B cell (primary cell): ENCODE measurements around the gene HSPB6. TPM values are rescaled to one million over a fixed set of nuclear protein-coding genes. Genes with fewer than 3 reads are reported as not detected.

ENCODE experiments used
- ATAC-seq: fragments of 200-7000 bp; cut with Tn5 transposase; one replicate; pipeline ENCODE4 v1.10.0; 2021; ENCODE audit warnings: low read depth, mild to moderate bottlenecking, moderate number of reproducible peaks, moderate library complexity
- CTCF ChIA-PET: fragments of 350-600 bp; sonication (Branson Sonifier 250); formaldehyde crosslinking; loops from one replicate; lab custom pipeline; 2021; ENCODE audit warnings: antibody characterized with exemption, inconsistent platforms; lab: Charles Lee
- POLR2A ChIA-PET: fragments of 350-600 bp; sonication (Branson Sonifier 250); formaldehyde crosslinking; loops from one replicate; lab custom pipeline; 2021; ENCODE audit warnings: antibody characterized with exemption; lab: Charles Lee
- DNase-seq: peaks from one replicate; pipeline ENCODE4 v3.0.0; 2013
- H2AFZ ChIP-seq: 2 replicates; pipeline ENCODE4 v1.6.1; 2012; ENCODE audit warnings: mild to moderate bottlenecking, low read depth, low read length; ENCODE audit not compliant: insufficient read depth, poor library complexity, severe bottlenecking
- H3K27ac ChIP-seq, 2 donors: 1 replicate in 1 of 2; 2 replicates in 1 of 2; pipeline ENCODE4 v1.5.1; 2012 to 2013; ENCODE audit warnings: low read length in 2 of 2, mild to moderate bottlenecking in 2 of 2, moderate library complexity in 1 of 2
- H3K27me3 ChIP-seq, 4 experiments: fragments of 200-600 bp in 1 of 4; sonication (generic) in 1 of 4; replicated peaks in 1 of 4; 1 replicate in 2 of 4; 2 replicates in 2 of 4; pipeline versions ENCODE4 v1.6.1 to v1.7.0; 2013 to 2016; ENCODE audit warnings: low read length in 3 of 4, mild to moderate bottlenecking in 2 of 4, mixed read lengths in 1 of 4, moderate library complexity in 1 of 4; ENCODE audit not compliant: insufficient read depth in 4 of 4, control insufficient read depth in 3 of 4; ENCODE audit errors: control extremely low read depth in 1 of 4
- H3K36me3 ChIP-seq, 2 experiments: replicated peaks in 1 of 2; 1 replicate in 1 of 2; 2 replicates in 1 of 2; pipeline versions ENCODE4 v1.6.1 to v1.7.1; 2013; ENCODE audit warnings: low read length in 1 of 2; ENCODE audit not compliant: insufficient read depth in 2 of 2, control insufficient read depth in 1 of 2; ENCODE audit errors: control extremely low read depth in 1 of 2, extremely low read depth in 1 of 2
- H3K4me1 ChIP-seq, 2 donors: fragments of 200-600 bp in 1 of 2; sonication (generic) in 1 of 2; 1 replicate in 1 of 2; 2 replicates in 1 of 2; pipeline versions ENCODE4 v1.5.1 to v1.6.1; 2013 to 2017; ENCODE audit warnings: low read length in 2 of 2; ENCODE audit not compliant: control insufficient read depth in 2 of 2, insufficient read depth in 2 of 2
- H3K4me2 ChIP-seq: replicated peaks from 2 replicates; pipeline ENCODE3; 2012; ENCODE audit warnings: mild to moderate bottlenecking, low read depth, low read length; ENCODE audit not compliant: poor library complexity, severe bottlenecking
- H3K4me3 ChIP-seq, 5 experiments: fragments of 200-600 bp in 1 of 5; sonication (generic) in 1 of 5; 1 replicate in 3 of 5; 2 replicates in 2 of 5; pipeline versions ENCODE4 v1.5.1 to v1.7.0; 2011 to 2016; ENCODE audit warnings: low read length in 4 of 5, mild to moderate bottlenecking in 4 of 5, low read depth in 2 of 5, control low read depth in 1 of 5, moderate library complexity in 1 of 5; ENCODE audit not compliant: insufficient read depth in 1 of 5; ENCODE audit errors: control extremely low read depth in 1 of 5, extremely low read depth in 1 of 5
- H3K79me2 ChIP-seq: fragments of 200-600 bp; sonication (generic); one replicate; pipeline ENCODE4 v1.6.0; 2016; ENCODE audit warnings: low read length; ENCODE audit not compliant: control insufficient read depth, insufficient read depth
- H3K9ac ChIP-seq: fragments of 200-600 bp; sonication (generic); 2 replicates; pipeline ENCODE4 v1.6.1; 2017; ENCODE audit warnings: mild to moderate bottlenecking, low read length, moderate library complexity
- H3K9me3 ChIP-seq, 3 donors: one replicate each; pipeline versions ENCODE4 v1.6.1 to v1.7.1; 2013; ENCODE audit warnings: low read length in 2 of 3; ENCODE audit not compliant: control insufficient read depth in 2 of 3, insufficient read depth in 1 of 3; ENCODE audit errors: control extremely low read depth in 1 of 3
- H4K20me1 ChIP-seq: 2 replicates; pipeline ENCODE4 v1.6.0; 2012; ENCODE audit warnings: mild to moderate bottlenecking, low read length; ENCODE audit not compliant: insufficient read depth, control insufficient read depth, poor library complexity, severe bottlenecking
- H3K27ac Mint-ChIP-seq: one replicate; pipeline ENCODE4 v1.8.0; 2021; ENCODE audit warnings: mixed read lengths
- H3K27me3 Mint-ChIP-seq: one replicate; pipeline ENCODE4 v1.8.0; 2021; ENCODE audit warnings: mixed read lengths
- H3K4me1 Mint-ChIP-seq: one replicate; pipeline ENCODE4 v1.8.0; 2021; ENCODE audit warnings: mixed read lengths
- H3K4me3 Mint-ChIP-seq: one replicate; pipeline ENCODE4 v1.8.0; 2021; ENCODE audit warnings: mixed read lengths
- H3K9me3 Mint-ChIP-seq: one replicate; pipeline ENCODE4 v1.8.0; 2022; ENCODE audit warnings: mixed read lengths; ENCODE audit not compliant: insufficient read depth
- EZH2 ChIP-seq: IDR thresholded peaks from 2 replicates; pipeline ENCODE4 v1.6.1; 2012; ENCODE audit warnings: borderline replicate concordance, low read depth, mild to moderate bottlenecking, moderate library complexity, low read length; ENCODE audit not compliant: insufficient read depth, poor library complexity, severe bottlenecking
- WGBS: methylation state at CpG from one replicate; pipeline ENCODE4 v1.1.5; 2013; ENCODE audit warnings: missing lambda C conversion rate; ENCODE audit not compliant: insufficient coverage; 5-methylcytosine and 5-hydroxymethylcytosine counted together
- intact Hi-C: fragments of 100-400 bp; cut with micrococcal nuclease; formaldehyde crosslinking; loops from one replicate; pipeline ENCODE4 v1.10.0; 2022
- polyA plus RNA-seq: library from polyadenylated mRNA; depleted of rRNA; stranded (reverse); fragments of >200 nt; gene quantifications from 2 replicates; pipeline ENCODE4 v1.2.3, GENCODE V29; 2012
- total RNA-seq, 2 donors: library from RNA; stranded (reverse); fragments of 120-200 nt in 1 of 2; gene quantifications; 1 replicate in 1 of 2; 2 replicates in 1 of 2; pipeline versions ENCODE4 v1.2.3 to v1.2.4, GENCODE V29; 2013 to 2022
- TF ChIP-seq, protein P1 (sequence below): fragments of 200-600 bp; IDR thresholded peaks from one replicate; pipeline ENCODE4 v1.8.0; 2022; ENCODE audit warnings: antibody characterized with exemption, mild to moderate bottlenecking

Gene HSPB6
- total and polyA plus RNA-seq, 2 donors (not counting 1 experiment from before 2014, with no cell fraction given) = not detected

DNA sequence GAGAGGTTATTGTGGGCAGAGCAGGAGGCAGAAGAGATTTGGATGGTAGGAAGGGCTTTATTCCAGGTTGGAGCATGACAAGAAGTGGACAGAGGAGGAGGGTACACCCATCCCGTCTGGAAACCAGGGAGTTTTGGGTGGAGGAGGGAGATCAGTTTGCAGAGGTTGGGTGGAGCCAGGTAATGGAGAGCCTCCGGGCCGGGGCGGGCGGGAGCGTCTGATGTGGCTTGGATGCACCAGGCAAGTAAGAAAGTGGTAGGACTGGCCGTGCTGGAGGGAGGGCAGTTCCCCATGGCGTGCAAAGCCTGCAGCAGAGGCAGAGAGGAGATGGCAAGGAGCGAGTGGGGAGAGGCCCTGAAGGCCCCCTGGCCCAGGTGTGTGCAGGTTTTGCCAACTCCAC is 25.5 kb downstream of the HSPB6 start:
- Histone ChIP-seq H3K4me1 (no peaks in the 10 kb centered on the region), H4K20me1 (peaks cover 46% of the 10 kb centered on the region), H3K36me3 (peaks cover 5 to 80% of the 10 kb centered on the region in 2 experiments), H3K27me3 (no peaks in the 10 kb centered on the region), H3K27ac (no peak overlapping the region), H3K9me3 (no peaks in the 10 kb centered on the region), H2AFZ (no peak overlapping the region), H3K79me2 (peaks cover 49% of the 10 kb centered on the region), H3K9ac (no peak overlapping the region), H3K4me2 (no peak overlapping the region), H3K4me3 (no peak overlapping the region)
- DNase-seq (no peak), ATAC-seq (no peak)
- H3K27ac Mint-ChIP-seq = no peak overlapping the region
- WGBS = 98% methylated on average over 9 of the region's 9 CpGs
- intact Hi-C loops = no loop called here
- H3K9me3 Mint-ChIP-seq = no peaks in the 10 kb centered on the region
- ChIA-PET POLR2A (no interaction called here), CTCF (no interaction called here)
- H3K4me1 Mint-ChIP-seq = peaks cover 8% of the 10 kb centered on the region
- H3K27me3 Mint-ChIP-seq = no peaks in the 10 kb centered on the region
- no peak for TF ChIP-seq EZH2
- TF ChIP-seq, protein P1, sequence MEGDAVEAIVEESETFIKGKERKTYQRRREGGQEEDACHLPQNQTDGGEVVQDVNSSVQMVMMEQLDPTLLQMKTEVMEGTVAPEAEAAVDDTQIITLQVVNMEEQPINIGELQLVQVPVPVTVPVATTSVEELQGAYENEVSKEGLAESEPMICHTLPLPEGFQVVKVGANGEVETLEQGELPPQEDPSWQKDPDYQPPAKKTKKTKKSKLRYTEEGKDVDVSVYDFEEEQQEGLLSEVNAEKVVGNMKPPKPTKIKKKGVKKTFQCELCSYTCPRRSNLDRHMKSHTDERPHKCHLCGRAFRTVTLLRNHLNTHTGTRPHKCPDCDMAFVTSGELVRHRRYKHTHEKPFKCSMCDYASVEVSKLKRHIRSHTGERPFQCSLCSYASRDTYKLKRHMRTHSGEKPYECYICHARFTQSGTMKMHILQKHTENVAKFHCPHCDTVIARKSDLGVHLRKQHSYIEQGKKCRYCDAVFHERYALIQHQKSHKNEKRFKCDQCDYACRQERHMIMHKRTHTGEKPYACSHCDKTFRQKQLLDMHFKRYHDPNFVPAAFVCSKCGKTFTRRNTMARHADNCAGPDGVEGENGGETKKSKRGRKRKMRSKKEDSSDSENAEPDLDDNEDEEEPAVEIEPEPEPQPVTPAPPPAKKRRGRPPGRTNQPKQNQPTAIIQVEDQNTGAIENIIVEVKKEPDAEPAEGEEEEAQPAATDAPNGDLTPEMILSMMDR = no peak
- H3K4me3 Mint-ChIP-seq = no peak overlapping the region

DNA sequence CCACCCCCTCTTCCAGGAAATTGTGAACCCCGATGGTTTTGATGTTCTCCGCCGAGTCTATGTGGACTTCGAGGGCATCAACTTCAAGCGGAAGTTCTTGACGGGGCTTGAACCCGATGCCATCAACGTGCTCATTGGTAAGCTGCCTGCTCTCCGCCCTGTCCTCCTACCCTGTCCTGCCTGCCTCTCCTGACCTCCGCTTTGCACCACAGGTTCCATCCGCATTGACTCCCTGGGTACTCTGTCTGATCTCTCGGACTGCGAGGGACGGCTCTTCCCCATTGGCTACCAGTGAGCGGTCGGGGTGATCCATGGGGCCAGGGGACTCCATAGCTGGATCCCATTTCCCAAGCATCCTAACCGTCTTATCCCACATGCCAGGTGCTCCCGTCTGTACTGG is 26.5 kb downstream of the HSPB6 start:
- H3K4me2 ChIP-seq = no peak overlapping the region
- H3K27me3 Mint-ChIP-seq = no peaks in the 10 kb centered on the region
- H3K27ac ChIP-seq = no peak overlapping the region
- intact Hi-C loops = no loop called here
- no peak for DNase-seq
- peaks cover 7 to 87% of the 10 kb centered on the region in 2 experiments for H3K36me3 ChIP-seq
- TF ChIP-seq EZH2 = no peak
- TF ChIP-seq, protein P1 = no peak
- H3K9ac ChIP-seq = no peak overlapping the region
- H3K9me3 Mint-ChIP-seq = no peaks in the 10 kb centered on the region
- no peaks in the 10 kb centered on the region for H3K9me3 ChIP-seq
- WGBS = 97% methylated on average over 18 of the region's 18 CpGs
- ChIA-PET CTCF (no interaction called here), POLR2A (interaction anchor here (0.6 kb wide), 1 partner anchor 10 kb away, joined by 6 read pairs; no protein-coding TSS in a partner anchor)
- H3K79me2 ChIP-seq = peaks cover 52% of the 10 kb centered on the region
- no peak overlapping the region for H2AFZ ChIP-seq
- no peak overlapping the region for H3K27ac Mint-ChIP-seq
- no peak overlapping the region for H3K4me3 Mint-ChIP-seq
- H3K4me3 ChIP-seq = no peak overlapping the region
- H4K20me1 ChIP-seq = peaks cover 46% of the 10 kb centered on the region
- H3K27me3 ChIP-seq = no peaks in the 10 kb centered on the region
- H3K4me1 Mint-ChIP-seq = peaks cover 7% of the 10 kb centered on the region
- no peak for ATAC-seq
- H3K4me1 ChIP-seq = no peaks in the 10 kb centered on the region
